Astrocyte (in vitro differentiated cells and primary cell): Measurements from ENCODE around the gene IFI30. TPM values are rescaled to one million over a fixed set of nuclear protein-coding genes. Genes with fewer than 3 reads are reported as not detected.
A peak's percentile ranks its signal among the peaks of the same experiment; 100 is the strongest.

Experiments used
- DNase-seq: peaks from one replicate; pipeline ENCODE4 v3.0.0-alpha.2; 2010; ENCODE audit warnings: low read depth
- FAIRE-seq: peaks from 2 replicates; lab custom pipeline; 2011; peaks lifted over from hg19 to GRCh38; lab: Jason Lieb, UNC
- H2AFZ ChIP-seq: 2 replicates; pipeline ENCODE4 v1.6.0; 2012; ENCODE audit warnings: low read depth, low read length, inconsistent platforms
- H3K27ac ChIP-seq: 2 replicates; pipeline ENCODE4 v1.5.1; 2011; ENCODE audit warnings: low read depth, low read length, inconsistent platforms
- H3K27me3 ChIP-seq: 2 replicates; pipeline ENCODE4 v1.6.0; 2011; ENCODE audit warnings: low read length, inconsistent platforms; ENCODE audit not compliant: insufficient read depth
- H3K36me3 ChIP-seq: 2 replicates; pipeline ENCODE4 v1.5.1; 2011; ENCODE audit warnings: low read length, inconsistent platforms; ENCODE audit not compliant: insufficient read depth
- H3K4me1 ChIP-seq: 2 replicates; pipeline ENCODE4 v1.5.1; 2011; ENCODE audit warnings: low read length, inconsistent platforms; ENCODE audit not compliant: insufficient read depth
- H3K4me2 ChIP-seq: 2 replicates; pipeline ENCODE4 v1.6.0; 2012; ENCODE audit warnings: low read length, inconsistent platforms
- H3K4me3 ChIP-seq: 2 replicates; pipeline ENCODE4 v1.5.1; 2011; ENCODE audit warnings: low read depth, mild to moderate bottlenecking, low read length, inconsistent platforms; ENCODE audit not compliant: insufficient read depth
- H3K79me2 ChIP-seq: 2 replicates; pipeline ENCODE4 v1.6.0; 2012; ENCODE audit warnings: mild to moderate bottlenecking, low read length, inconsistent platforms; ENCODE audit not compliant: insufficient read depth
- H3K9ac ChIP-seq: 2 replicates; pipeline ENCODE4 v1.6.0; 2012; ENCODE audit warnings: mild to moderate bottlenecking, low read length, inconsistent platforms
- H3K9me3 ChIP-seq: 2 replicates; pipeline ENCODE4 v1.5.1; 2012; ENCODE audit warnings: low read depth, mild to moderate bottlenecking, low read length, inconsistent platforms; ENCODE audit not compliant: insufficient read depth
- H4K20me1 ChIP-seq: 2 replicates; pipeline ENCODE4 v1.6.0; 2012; ENCODE audit warnings: low read length, inconsistent platforms; ENCODE audit not compliant: insufficient read depth
- H3K27ac Mint-ChIP-seq: one replicate; pipeline ENCODE4 v1.8.0; 2021; ENCODE audit warnings: mild to moderate bottlenecking, mixed read lengths; ENCODE audit not compliant: unreplicated experiment
- H3K27me3 Mint-ChIP-seq: one replicate; pipeline ENCODE4 v1.8.0; 2021; ENCODE audit warnings: low read depth, mixed read lengths; ENCODE audit not compliant: unreplicated experiment
- H3K36me3 Mint-ChIP-seq: one replicate; pipeline ENCODE4 v1.8.0; 2021; ENCODE audit warnings: low read depth, mixed read lengths; ENCODE audit not compliant: unreplicated experiment
- H3K4me1 Mint-ChIP-seq: one replicate; pipeline ENCODE4 v1.8.0; 2021; ENCODE audit warnings: low read depth, mixed read lengths; ENCODE audit not compliant: unreplicated experiment
- H3K4me3 Mint-ChIP-seq: one replicate; pipeline ENCODE4 v1.8.0; 2021; ENCODE audit warnings: mild to moderate bottlenecking, moderate library complexity, mixed read lengths; ENCODE audit not compliant: unreplicated experiment
- H3K9me3 Mint-ChIP-seq: one replicate; pipeline ENCODE4 v1.8.0; 2021; ENCODE audit warnings: mild to moderate bottlenecking, mixed read lengths; ENCODE audit not compliant: unreplicated experiment
- EZH2 ChIP-seq: IDR thresholded peaks from 2 replicates; pipeline ENCODE4 v1.6.1; 2012; ENCODE audit warnings: mild to moderate bottlenecking, low read length, inconsistent platforms; ENCODE audit not compliant: insufficient read depth
- total RNA-seq: library from RNA; stranded (reverse); gene quantifications from 2 replicates; pipeline ENCODE4 v1.2.1, GENCODE V29; 2021
- TF ChIP-seq, protein P1 (sequence below): IDR thresholded peaks from 2 replicates; pipeline ENCODE4 v1.5.1; 2011; ENCODE audit warnings: low read depth, mild to moderate bottlenecking, inconsistent platforms, low read length, moderate library complexity; ENCODE audit not compliant: insufficient read depth

Gene IFI30
- total RNA-seq, 1 donor from 2014 or later, result 2.3 TPM

DNA sequence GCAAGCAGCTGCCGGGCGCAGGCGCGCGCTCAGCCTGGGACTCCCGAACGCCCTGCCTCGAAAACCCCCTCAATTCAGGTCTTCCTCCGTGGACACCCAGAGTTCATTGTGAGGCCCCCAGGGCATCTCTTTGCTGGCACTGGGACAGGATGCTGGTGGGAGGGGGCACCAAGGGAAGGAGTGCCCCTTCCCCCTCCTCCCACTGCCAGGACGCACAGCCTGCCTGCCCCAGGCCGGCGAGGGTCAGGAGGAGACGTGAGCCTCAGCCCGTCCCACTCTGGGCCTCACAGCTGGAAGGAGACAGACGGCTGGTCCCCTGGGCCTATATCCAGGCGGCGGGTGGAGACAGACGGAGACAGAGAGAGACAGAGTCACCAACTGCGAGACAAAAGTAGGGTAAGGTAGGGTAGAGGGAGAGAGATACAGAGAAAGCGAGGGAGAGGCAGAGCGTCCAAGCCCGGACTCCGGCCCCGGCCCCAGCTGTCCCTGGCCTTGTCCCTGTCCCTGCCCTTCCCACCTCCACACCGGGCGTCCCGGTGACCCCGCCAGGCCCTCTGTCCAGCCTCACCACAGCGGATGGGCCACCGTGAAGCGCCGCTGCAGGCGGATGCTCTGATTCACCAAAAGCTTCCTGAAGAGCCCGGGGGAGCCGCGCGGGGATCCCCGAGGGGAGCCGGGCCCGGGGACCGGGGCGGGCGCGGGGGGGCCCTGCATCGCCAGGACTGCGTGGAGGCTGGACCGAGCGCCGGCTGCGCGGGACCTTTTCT, 52.3 kb downstream of the IFI30 start, which contains the start of gene PDE4C:
PDE4C (minus strand) TSS at position 737 of the 767 bp plus-strand sequence; CDS start at position 714, 23 bp downstream.
- no peak within 1 kb of the TSS for H3K27ac ChIP-seq
- H3K27me3 Mint-ChIP-seq, result peaks cover 19% of the 10 kb centered on the region
- DNase-seq (no peak), FAIRE-seq (no peak)
- H3K4me1 Mint-ChIP-seq, result no peaks in the 10 kb centered on the region
- H2AFZ ChIP-seq, result peak within 1 kb of the TSS; percentile 76
- no peaks in the 10 kb centered on the region for H4K20me1 ChIP-seq
- peak within 1 kb of the TSS; percentile 81 for H3K4me2 ChIP-seq
- H3K4me3 ChIP-seq, result no peak within 1 kb of the TSS
- H3K4me3 Mint-ChIP-seq, result no peak within 1 kb of the TSS
- peaks cover 9% of the 10 kb centered on the region for H3K4me1 ChIP-seq
- H3K9me3 Mint-ChIP-seq, result no peaks in the 10 kb centered on the region
- H3K36me3 Mint-ChIP-seq, result no peaks in the 10 kb centered on the region
- H3K27ac Mint-ChIP-seq, result peak within 1 kb of the TSS; percentile 47
- TF ChIP-seq, protein P1, sequence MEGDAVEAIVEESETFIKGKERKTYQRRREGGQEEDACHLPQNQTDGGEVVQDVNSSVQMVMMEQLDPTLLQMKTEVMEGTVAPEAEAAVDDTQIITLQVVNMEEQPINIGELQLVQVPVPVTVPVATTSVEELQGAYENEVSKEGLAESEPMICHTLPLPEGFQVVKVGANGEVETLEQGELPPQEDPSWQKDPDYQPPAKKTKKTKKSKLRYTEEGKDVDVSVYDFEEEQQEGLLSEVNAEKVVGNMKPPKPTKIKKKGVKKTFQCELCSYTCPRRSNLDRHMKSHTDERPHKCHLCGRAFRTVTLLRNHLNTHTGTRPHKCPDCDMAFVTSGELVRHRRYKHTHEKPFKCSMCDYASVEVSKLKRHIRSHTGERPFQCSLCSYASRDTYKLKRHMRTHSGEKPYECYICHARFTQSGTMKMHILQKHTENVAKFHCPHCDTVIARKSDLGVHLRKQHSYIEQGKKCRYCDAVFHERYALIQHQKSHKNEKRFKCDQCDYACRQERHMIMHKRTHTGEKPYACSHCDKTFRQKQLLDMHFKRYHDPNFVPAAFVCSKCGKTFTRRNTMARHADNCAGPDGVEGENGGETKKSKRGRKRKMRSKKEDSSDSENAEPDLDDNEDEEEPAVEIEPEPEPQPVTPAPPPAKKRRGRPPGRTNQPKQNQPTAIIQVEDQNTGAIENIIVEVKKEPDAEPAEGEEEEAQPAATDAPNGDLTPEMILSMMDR, result no peak
- TF ChIP-seq EZH2, result peak; percentile 40
- no peaks in the 10 kb centered on the region for H3K9me3 ChIP-seq
- H3K36me3 ChIP-seq, result no peaks in the 10 kb centered on the region
- no peaks in the 10 kb centered on the region for H3K79me2 ChIP-seq
- H3K9ac ChIP-seq, result peak within 1 kb of the TSS; percentile 72
- H3K27me3 ChIP-seq, result peaks cover 21% of the 10 kb centered on the region

DNA sequence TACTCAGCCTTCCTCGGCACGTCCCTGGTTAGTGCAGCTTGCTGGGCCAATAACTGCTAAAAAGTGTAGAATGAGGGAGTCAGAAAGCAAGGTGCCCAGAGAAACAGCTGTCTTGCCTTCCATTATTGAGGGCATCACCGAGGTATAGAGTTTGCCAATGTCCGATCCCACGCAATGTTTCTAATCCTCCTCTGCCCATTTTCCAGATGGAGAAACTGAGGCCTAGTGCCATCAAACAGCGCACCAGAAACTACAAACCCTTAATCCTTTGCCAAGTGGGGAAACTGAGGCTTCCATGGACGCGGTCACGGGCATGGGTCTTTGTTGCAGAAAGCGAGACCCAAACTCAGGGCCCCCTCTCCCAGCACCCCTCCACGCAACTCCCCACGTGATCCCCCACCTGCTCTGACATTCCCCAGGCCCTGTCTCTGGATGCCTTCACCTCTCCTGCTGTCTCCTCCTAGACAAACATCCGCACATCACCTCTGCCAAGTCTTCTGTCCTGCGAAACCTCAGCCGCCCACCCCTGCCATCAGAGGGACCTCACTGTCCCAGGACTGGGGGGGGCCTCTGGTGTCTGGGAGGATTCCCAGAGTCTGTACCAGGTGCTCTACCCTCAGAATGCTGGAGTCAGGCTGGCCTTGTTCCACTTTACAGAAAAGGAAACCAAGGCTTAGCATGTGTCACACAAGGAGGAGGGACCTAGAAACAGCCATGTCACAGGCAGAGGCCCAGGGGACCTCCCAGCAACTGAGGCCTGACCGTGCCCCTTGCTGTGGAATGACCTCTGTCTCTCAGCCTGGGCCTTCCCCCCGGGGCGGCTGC, 53.6 kb downstream of the IFI30 start:
- Mint-ChIP-seq H3K36me3 (no peaks in the 10 kb centered on the region), H3K4me3 (no peak overlapping the region), H3K4me1 (peaks cover 4% of the 10 kb centered on the region), H3K27ac (no peak overlapping the region), H3K9me3 (no peaks in the 10 kb centered on the region), H3K27me3 (peaks cover 16% of the 10 kb centered on the region)
- H3K27ac ChIP-seq, result no peak overlapping the region
- peaks cover 9% of the 10 kb centered on the region for H3K4me1 ChIP-seq
- H3K4me3 ChIP-seq, result no peak overlapping the region
- H3K27me3 ChIP-seq, result peaks cover 22% of the 10 kb centered on the region
- H3K36me3 ChIP-seq, result no peaks in the 10 kb centered on the region
- TF ChIP-seq, protein P1, result no peak
- no peak for TF ChIP-seq EZH2
- DNase-seq (no peak), FAIRE-seq (no peak)
- H3K9me3 ChIP-seq, result no peaks in the 10 kb centered on the region
- no peaks in the 10 kb centered on the region for H4K20me1 ChIP-seq
- no peak overlapping the region for H2AFZ ChIP-seq
- H3K79me2 ChIP-seq, result no peaks in the 10 kb centered on the region
- no peak overlapping the region for H3K9ac ChIP-seq
- H3K4me2 ChIP-seq, result no peak overlapping the region

Other genes with a start within 250 kb of the IFI30 start
- gene CCDC124, start 240.8 kb upstream of the IFI30 start, total RNA-seq, result 91.0 and 97.3 TPM in 2 replicates
- 1.5 and 1.6 TPM in 2 replicates for gene KCNN1, start 206.7 kb upstream of the IFI30 start, total RNA-seq
- gene ARRDC2, start 165.6 kb upstream of the IFI30 start, total RNA-seq, result 2.6 and 2.8 TPM in 2 replicates
- 0.07 TPM in 1 of 2 replicates, not detected in the other for gene IL12RB1, start 86.9 kb upstream of the IFI30 start, total RNA-seq
- gene MAST3, start 76.0 kb upstream of the IFI30 start, total RNA-seq, result 5.5 and 6.3 TPM in 2 replicates
- gene PIK3R2, start 20.6 kb upstream of the IFI30 start, total RNA-seq, result 58.4 and 60.6 TPM in 2 replicates
- gene MPV17L2, start 19.4 kb downstream of the IFI30 start, total RNA-seq, result 17.7 and 21.8 TPM in 2 replicates
- 6.6 and 7.5 TPM in 2 replicates for gene RAB3A, start 30.2 kb downstream of the IFI30 start, total RNA-seq
- 0.64 and 0.70 TPM in 2 replicates for gene PDE4C, start 52.6 kb downstream of the IFI30 start, total RNA-seq
- gene IQCN, start 100.6 kb downstream of the IFI30 start, total RNA-seq, result 1.3 and 1.7 TPM in 2 replicates
- gene JUND, start 107.8 kb downstream of the IFI30 start, total RNA-seq, result 151 and 161 TPM in 2 replicates
- 102 and 127 TPM in 2 replicates for gene LSM4, start 149.3 kb downstream of the IFI30 start, total RNA-seq
- gene PGPEP1, start 166.8 kb downstream of the IFI30 start, total RNA-seq, result 20.6 and 28.4 TPM in 2 replicates
- 20.5 and 23.2 TPM in 2 replicates for gene GDF15, start 212.3 kb downstream of the IFI30 start, total RNA-seq
- gene LRRC25, start 223.8 kb downstream of the IFI30 start, total RNA-seq, result not detected in 2 replicates
- gene SSBP4, start 245.6 kb downstream of the IFI30 start, total RNA-seq, result 51.2 and 56.6 TPM in 2 replicates